ENCODE results near the gene CDH4.

The CDH4 gene

GRCh38 chr20:61918548-61918947 lies 666.5 kb downstream of the CDH4 start:
- DNase-seq: no peak

DNA sequence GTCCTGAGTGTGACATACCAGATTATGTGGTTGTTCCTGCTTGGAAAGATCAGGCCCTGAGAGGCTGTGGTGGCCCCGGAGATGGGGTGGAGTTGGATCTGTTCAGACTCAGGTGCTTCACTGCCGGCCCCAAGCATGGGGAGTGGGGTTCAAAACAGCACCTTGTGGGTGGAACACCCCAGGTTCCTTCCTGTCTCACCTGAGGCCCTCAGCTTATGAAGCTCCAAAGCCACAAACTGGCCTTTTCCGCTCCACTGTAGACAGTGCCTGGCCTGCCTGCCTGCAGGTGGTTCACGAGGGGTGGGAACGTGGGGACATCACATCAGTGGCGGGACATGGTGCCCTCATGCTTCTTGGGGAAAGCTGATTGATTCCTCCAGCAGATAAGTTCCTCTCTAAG lies 667.2 kb downstream of the CDH4 start:
- no peak for DNase-seq

DNA sequence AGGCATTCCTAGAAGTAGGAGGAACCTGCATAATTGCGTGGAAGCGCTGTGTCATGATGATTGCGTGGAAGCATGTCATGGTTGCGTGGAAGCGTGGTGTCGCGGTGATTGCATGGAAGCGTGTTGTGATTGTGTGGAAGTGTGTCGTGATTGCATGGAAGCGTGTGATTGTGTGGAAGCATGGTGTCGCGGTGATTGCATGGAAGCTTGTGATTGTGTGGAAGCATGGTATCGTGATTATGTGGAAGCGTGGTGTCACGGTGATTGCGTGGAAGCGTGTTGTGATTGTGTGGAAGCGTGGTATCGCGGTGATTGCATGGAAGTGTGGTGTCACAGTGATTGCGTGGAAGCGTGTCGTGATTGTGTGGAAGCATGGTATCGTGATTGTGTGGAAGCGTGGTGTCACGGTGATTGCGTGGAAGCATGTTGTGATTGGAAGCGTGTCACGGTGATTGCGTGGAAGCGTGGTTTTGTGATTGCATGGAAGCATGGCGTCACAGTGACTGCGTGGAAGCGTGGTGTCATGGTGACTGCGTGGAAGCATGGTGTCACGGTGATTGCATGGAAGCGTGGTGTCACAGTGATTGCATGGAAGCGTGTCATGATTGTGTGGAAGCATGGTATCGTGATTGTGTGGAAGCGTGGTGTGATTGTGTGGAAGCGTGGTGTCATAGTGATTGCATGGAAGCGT lies 667.8 kb downstream of the CDH4 start:
- no peak for DNase-seq

GRCh38 chr20:61922411-61922810 lies 670.4 kb downstream of the CDH4 start:
- DNase-seq: no peak

- no peak for DNase-seq
These were observed 670.9 kb downstream of the CDH4 start for GRCh38 chr20:61922936-61923335.

- DNase-seq: no peak
These were observed 671.5 kb downstream of the CDH4 start for GRCh38 chr20:61923371-61924166.

- no peak for DNase-seq
These were observed 672.3 kb downstream of the CDH4 start for GRCh38 chr20:61924211-61924857.

DNA sequence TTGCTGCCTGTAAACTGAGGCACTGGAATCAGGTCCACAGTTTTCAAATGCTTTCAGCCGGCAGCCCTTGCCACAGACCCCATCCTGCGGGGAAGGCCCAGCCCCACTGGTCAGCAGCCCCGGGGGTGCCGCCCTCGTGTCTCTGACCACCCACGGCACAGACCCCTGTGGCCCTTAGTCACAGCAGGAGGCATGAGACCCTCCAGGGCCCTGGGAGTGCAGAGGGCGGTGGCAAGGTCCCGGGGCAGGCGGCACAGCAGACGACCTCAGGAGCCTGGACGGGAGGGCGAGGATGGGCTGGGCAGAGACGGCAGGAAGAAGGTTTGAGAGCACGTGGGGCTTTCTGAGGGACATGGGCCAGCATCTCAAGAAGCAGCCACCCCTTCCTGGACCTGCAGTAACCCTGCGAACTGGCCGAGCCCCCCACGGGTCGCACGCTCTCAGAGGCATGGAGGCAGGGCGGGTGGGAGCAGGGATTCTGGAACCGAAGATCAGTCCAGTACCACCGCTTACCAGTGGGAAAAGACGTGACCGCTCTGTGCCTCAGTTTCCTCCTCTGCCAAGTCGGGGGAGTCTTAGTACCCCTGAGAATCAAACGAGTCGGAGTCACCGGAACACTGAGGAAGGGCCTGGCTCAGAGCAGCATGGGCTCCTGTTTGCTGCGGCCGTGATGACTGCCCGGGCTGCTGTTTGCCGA lies 672.9 kb downstream of the CDH4 start:
- no peak for DNase-seq

DNA sequence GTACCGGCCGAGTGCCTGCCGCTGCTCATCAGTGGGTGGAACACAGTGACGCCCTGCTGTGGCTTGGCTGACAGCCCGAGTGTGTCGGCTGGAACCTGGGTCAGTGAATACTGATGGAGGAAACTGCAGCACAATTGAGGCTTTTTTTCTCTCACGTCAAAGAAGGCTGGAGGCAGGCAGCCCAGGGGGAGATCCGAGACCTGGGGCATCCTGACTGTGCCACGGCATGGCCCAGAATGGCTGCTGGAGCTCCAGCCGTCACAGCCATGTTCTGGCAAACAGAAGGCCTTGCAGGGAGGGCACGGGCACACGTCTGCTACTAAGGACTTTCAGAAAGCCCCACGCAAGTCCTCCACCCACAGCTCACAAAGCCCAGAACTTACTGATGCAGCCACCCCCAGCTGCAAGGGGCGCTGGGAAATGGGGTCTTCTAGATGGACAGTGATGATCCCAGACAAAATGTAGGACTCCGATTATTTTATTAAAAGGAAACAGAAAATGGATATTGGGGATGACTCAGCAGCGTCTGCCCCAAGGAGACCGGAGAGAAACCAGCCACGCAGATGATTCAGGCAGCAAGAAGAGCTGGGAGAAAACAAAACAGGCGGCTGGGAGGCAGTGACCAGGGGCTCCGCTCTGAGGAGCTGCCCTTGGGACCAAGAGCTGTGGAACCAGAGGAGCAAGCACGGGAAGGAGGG lies 673.6 kb downstream of the CDH4 start:
- DNase-seq: no peak

GRCh38 chr20:61926253-61926613 lies 674.2 kb downstream of the CDH4 start:
- DNase-seq: no peak

- no peak for DNase-seq
These were observed 674.7 kb downstream of the CDH4 start for GRCh38 chr20:61926796-61927192.

DNA sequence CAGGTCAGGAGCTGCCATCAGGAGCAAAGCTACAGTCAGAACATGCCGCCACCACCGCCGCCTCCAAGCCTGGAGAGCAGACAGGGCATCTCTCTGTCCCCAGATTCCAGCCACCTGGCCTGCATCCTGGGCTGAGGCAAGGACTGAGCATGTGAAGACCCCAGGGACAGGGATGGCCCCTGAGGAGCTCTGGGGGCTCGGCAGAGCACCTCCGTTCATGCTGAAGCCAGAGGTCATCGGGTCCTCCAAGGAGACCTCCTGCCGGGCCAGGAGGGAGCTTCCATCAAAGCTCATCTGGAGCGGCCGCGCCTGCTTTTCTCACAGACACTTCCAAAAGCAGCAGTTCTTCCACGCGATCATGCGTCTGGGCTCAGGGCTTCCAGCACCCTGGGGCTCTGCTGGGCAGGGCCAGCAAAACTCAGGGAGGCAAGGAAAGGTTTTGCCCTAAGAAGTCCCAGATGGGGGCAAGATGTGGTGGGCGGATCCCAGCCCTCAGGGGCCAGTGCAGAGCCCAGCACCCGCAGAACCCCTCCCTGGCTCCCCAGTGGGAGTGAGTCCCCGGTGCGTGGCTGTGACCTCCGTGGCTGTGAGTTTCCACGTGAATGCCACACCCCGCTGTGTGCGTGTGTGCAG lies 675.2 kb downstream of the CDH4 start:
- DNase-seq: no peak

DNA sequence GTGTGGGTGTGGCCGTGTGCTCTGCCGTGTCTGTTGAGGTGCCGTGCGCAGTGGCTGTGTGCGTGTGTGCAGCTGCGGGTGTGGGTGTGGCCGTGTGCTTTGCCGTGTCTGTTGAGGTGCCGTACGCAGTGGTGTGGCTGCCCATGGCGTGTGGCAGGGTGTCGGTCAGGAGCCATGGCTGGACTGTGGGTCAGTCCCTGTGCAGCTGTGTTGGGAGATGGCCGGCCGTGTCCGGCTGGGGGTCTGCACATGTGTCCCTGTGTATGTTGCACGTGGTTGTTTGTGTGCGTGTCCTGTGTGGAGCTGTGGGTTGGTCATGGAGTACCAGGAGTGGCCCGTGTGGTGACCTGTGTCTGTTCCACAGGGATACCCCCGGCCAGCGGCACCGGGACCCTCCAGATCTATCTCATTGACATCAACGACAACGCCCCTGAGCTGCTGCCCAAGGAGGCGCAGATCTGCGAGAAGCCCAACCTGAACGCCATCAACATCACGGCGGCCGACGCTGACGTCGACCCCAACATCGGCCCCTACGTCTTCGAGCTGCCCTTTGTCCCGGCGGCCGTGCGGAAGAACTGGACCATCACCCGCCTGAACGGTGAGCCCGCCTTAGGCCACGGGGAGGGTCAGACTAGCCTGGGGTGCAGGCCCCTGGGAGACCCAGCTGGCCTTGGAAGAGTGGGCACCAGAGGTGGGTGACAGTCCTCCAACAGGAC lies 675.9 kb downstream of the CDH4 start:
- no peak for DNase-seq

- no peak for DNase-seq
These were observed 677.5 kb downstream of the CDH4 start for GRCh38 chr20:61929561-61929960.

DNA sequence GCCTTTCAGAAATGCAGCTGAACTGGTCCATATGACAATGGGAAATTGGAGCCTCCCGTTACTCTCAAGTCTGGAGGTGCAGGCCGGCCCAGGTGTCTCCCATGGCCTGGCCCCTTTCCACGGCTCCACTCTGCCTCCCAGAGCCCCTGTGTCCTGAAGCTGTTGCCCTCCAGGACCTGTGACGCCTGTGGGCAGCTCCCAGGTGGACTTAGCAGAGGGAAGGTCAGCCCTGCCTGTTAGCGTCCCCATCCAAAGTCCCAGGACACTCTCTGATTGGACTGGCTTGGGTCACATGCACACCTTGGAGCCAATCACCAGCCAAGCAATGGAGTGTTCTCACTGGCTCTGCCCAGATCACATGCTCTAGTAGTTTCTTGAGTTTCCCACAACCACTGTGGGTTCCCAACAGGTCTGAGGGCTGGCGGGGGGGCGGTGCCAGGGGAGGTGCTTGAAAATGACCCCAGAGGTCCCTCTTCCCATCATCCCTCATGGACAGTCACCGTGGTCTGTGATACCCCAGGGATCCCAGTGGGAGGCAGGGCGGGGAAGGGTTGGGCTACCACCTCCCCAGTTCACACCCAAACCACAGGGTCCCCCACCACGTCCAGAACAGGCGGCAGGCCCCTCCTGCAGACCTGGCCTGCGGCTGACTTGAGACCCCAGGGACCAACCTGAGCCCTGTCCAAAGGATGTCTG lies 678.1 kb downstream of the CDH4 start:
- DNase-seq: no peak

DNA sequence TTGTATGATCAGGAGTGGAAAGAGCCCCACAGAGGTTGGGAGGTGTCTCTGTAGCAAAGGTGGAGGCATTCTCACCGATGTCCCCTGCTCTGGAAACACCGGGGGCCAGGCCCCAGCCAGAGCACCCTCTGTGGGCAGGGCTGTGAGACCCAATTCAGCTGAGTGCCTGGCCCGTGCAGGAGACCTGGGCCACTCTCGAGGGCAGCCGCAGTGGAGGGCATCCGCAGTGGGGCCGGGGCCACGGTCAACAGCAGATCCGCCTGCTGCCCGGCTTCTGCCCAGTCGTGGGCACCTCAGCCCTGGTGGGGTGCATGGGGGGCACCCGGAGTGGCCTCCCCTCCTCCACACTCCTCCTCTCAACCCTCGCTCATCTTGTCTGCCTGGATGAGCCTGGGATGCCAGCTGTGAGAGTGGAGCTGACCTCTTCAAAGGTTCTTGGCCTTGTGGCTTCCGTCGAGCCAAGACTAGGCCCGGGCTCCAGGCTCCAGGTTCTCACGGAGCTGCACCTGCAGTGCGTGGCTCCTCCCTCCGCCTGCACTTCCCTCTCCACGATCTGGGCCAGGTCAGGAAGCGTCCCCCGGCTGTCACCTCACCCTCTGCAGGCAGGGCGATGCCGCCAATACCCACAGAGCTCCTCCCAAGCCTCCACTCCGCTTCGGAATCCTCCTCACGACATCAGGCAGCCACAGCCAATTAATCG lies 678.9 kb downstream of the CDH4 start:
- DNase-seq: no peak

DNA sequence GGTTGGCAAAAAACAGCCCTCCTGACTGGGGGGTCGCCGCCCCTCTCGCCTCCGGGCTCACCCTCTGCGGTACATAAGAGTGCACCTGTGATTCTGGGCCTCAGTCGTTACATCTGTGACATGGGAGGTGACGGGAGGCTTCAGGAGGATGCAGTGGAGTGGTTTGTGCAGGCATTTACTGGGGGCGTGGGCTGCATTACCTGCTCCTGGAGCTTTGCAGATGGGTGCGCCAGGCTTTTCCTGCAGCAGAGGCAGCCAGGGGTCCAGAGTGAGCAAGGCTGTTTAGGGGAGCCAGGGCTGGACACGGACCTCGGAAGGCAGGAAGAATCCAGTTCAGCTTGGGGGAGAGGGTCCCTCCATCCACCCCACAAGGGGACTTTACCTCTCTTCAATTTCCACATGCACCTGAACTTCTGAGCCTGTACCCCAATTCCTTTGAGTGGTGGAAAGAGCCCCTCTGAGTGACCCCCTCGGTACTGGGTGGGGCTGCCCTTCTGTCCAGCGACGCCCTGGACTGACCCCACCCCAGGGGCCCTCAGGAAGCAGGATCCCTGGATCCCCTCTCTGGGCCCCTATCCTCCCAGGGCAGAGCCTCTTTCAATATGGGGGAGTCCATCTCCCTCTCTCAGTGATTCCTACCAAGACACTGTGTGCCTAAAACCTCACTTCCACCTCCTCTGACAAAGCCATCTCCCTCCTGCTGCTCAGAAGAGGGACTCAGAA lies 679.6 kb downstream of the CDH4 start:
- no peak for DNase-seq

DNA sequence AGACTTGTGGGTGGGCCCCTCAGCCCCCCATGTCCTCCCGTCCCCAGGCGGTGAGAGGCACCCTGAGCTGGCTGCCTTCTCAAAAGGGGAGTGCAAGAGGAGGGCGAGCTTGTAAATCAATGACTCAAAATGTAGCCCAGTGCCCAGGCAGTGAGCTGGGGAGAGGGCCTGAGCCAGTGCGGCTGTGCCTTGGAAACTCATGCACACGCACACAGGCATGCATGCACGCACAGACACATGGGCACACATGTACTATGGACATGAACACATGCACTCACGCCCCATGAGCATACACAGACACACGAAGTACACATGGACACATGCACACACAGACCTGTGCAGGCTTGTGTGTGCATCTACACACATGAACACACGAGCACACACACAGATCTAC lies 680.1 kb downstream of the CDH4 start:
- DNase-seq: no peak

DNA sequence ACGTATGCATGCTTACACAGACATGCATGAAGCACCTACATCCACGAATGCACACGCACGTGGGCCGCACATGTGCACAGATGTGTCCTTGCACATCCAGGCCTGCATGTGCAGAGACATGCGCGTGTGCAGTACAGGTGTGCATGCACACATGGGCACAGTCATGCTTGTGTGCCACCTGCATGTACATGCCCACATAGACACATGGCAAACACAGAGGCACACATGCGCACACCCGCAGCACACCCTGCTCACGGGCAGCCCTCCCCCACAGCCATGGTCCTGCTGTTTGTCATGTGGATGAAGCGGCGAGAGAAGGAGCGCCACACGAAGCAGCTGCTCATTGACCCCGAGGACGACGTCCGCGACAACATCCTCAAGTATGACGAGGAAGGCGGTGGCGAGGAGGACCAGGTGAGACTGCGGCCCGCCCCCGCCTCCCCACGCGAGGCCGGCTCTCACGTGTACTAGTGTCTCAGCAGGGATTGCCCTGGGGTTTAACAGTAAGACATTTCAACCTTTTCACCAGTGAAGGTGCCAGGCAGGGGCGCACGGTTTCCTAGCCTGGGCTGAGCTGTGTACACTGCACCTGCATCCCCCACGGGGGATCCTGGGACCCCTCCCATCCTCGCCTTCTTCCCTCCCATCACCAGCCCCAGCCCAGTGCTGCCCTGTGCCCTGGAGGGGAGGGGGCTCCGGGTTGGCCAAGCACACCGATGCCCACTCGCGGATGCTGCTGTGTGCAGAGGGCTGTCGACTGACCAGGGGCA lies 680.8 kb downstream of the CDH4 start:
- DNase-seq: no peak
